Sigmoid colon (tissue), 7 donors: ENCODE data around the gene OLFM1. TPM values are rescaled to one million over a fixed set of nuclear protein-coding genes. Genes with fewer than 3 reads are reported as not detected.

Experiments
- DNase-seq: peaks from one replicate; pipeline ENCODE4 v3.0.0-alpha.2; 2019
- H3K27ac ChIP-seq, 4 donors: fragments of 200-600 bp; sonication (generic); one replicate each; pipeline ENCODE4 v1.5.1; 2016 to 2019; ENCODE audit warnings: mild to moderate bottlenecking in 1 of 4
- H3K27me3 ChIP-seq, 3 donors: fragments of 200-600 bp; sonication (generic); one replicate each; pipeline ENCODE4 v1.5.1; 2019; ENCODE audit warnings: mild to moderate bottlenecking in 1 of 3
- H3K36me3 ChIP-seq, 4 donors: fragments of 200-600 bp; sonication (generic); one replicate each; pipeline ENCODE4 v1.5.1; 2016 to 2019
- H3K4me1 ChIP-seq, 4 donors: fragments of 200-600 bp; sonication (generic); one replicate each; pipeline ENCODE4 v1.5.1; 2017 to 2019
- H3K4me3 ChIP-seq, 4 donors: fragments of 200-600 bp; sonication (generic); one replicate each; pipeline ENCODE4 v1.5.1; 2017 to 2019; ENCODE audit warnings: mild to moderate bottlenecking in 2 of 4, moderate library complexity in 1 of 4
- H3K9me3 ChIP-seq, 4 donors: fragments of 200-600 bp in 3 of 4; sonication (generic) in 3 of 4; one replicate each; pipeline versions ENCODE4 v1.5.1 to v1.6.1; 2013 to 2019
- EP300 ChIP-seq, 4 donors: sonication (generic); formaldehyde crosslinking; IDR thresholded peaks; one replicate each; pipeline ENCODE4 v1.6.1; 2017; ENCODE audit warnings: antibody characterized with exemption in 4 of 4
- POLR2A ChIP-seq, 2 donors: fragments of 450-650 bp; IDR thresholded peaks; one replicate each; pipeline ENCODE4 v1.6.1; 2016; ENCODE audit warnings: antibody characterized with exemption in 2 of 2, mild to moderate bottlenecking in 2 of 2, moderate library complexity in 2 of 2
- POLR2AphosphoS5 ChIP-seq, 4 donors: sonication (generic); formaldehyde crosslinking; IDR thresholded peaks; one replicate each; pipeline ENCODE4 v1.6.1; 2017; ENCODE audit warnings: antibody characterized with exemption in 4 of 4
- WGBS, 2 donors: extraction: QIAGEN DNeasy Blood & Tissue Kit; methylation state at CpG; one replicate each; pipeline ENCODE4 v1.1.7; 2013; 5-methylcytosine and 5-hydroxymethylcytosine counted together
- intact Hi-C: fragments of 100-400 bp; cut with DNase I; formaldehyde crosslinking; loops from one replicate; pipeline ENCODE4 v1.15.1; 2023
- polyA plus RNA-seq, 3 donors: library from polyadenylated mRNA; stranded (reverse); fragments of 200-250 nt; gene quantifications; one replicate each; pipeline ENCODE4 v1.2.3, GENCODE V29; 2013
- total RNA-seq, 4 donors: library from RNA; depleted of rRNA; stranded (reverse); fragments of >200 nt; gene quantifications; one replicate each; pipeline ENCODE4 v1.1.0, GENCODE V29; 2016
- TF ChIP-seq, protein P1 (sequence below), 4 experiments: fragments of 450-650 bp in 3 of 4; fragments of 200-600 bp in 1 of 4; IDR thresholded peaks; one replicate each; pipeline ENCODE4 v1.5.1; 2016 to 2019; ENCODE audit warnings: antibody characterized with exemption in 4 of 4, mild to moderate bottlenecking in 3 of 4, moderate library complexity in 2 of 4
- donor health status: healthy with polysubstance abuse.
- donor health status: Bipolar disorder and iron deficiency.
- donor health status: healthy.

OLFM1 gene
- total and polyA plus RNA-seq, 7 donors = 1.2 to 19.3 (median 13.6) TPM

DNA sequence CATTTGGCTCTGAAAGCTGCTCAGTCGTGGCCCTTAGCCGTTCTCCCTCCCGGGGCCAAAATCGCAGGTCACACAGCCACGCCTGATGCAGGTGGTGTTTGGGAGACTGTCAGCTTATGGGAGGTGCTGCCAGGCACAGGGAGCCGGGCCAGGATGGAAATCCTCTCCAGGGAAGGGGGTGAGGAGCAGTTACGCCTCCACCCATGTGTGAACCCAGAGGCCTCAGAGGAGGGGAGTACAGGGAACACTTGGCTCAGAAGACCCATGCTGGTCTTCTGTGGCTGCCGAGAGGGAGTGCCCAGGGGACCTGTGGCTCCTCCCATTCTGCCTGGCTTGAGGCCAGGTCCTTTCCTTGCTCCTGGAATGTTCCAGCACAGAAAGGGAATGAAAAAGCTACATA, 3.6 kb upstream of the OLFM1 start:
- no peak for DNase-seq
- intact Hi-C loops = no loop called here
- H3K27ac ChIP-seq = no peak overlapping the region
- no peaks in the 10 kb centered on the region for H3K9me3 ChIP-seq
- H3K27me3 ChIP-seq = peaks cover 18 to 29% (median 22%) of the 10 kb centered on the region in 3 donors
- H3K36me3 ChIP-seq = no peaks in the 10 kb centered on the region
- 15 to 47% methylated on average over 8 of the region's 8 CpGs for WGBS, 2 donors
- peaks cover 0 to 28% (median 28%) of the 10 kb centered on the region in 4 donors for H3K4me1 ChIP-seq
- TF ChIP-seq EP300 (IDR thresholded peaks at IDR 0.05) (no peak), POLR2AphosphoS5 (IDR thresholded peaks at IDR 0.05) (no peak), POLR2A (IDR thresholded peaks at IDR 0.05) (no peak)
- TF ChIP-seq, protein P1, sequence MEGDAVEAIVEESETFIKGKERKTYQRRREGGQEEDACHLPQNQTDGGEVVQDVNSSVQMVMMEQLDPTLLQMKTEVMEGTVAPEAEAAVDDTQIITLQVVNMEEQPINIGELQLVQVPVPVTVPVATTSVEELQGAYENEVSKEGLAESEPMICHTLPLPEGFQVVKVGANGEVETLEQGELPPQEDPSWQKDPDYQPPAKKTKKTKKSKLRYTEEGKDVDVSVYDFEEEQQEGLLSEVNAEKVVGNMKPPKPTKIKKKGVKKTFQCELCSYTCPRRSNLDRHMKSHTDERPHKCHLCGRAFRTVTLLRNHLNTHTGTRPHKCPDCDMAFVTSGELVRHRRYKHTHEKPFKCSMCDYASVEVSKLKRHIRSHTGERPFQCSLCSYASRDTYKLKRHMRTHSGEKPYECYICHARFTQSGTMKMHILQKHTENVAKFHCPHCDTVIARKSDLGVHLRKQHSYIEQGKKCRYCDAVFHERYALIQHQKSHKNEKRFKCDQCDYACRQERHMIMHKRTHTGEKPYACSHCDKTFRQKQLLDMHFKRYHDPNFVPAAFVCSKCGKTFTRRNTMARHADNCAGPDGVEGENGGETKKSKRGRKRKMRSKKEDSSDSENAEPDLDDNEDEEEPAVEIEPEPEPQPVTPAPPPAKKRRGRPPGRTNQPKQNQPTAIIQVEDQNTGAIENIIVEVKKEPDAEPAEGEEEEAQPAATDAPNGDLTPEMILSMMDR (IDR thresholded peaks at IDR 0.05) = no peak
- no peak overlapping the region for H3K4me3 ChIP-seq

DNA sequence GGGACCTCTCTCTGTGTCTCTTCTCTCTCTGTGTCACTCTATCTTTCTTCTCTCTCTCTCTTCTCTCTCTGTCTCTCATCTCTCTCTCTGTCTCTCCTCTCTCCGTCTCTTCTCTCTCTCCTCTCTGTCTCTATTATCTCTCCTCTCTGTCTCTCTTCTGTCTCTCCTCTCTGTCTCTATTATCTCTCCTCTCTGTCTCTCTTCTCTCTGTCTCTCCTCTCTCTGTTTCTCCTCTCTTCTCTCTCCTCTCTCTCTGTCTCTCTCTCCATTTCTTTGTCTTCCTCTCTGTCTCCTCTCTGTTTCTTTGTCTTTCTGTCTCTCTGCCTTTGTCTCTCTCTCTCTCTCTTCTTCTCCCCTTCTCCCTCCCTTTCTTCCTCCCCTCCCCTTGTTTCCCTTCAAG, 3.2 kb upstream of the OLFM1 start:
- H3K4me1 ChIP-seq = peaks cover 0 to 33% (median 31%) of the 10 kb centered on the region in 4 donors
- H3K36me3 ChIP-seq = no peaks in the 10 kb centered on the region
- no peak overlapping the region for H3K27ac ChIP-seq
- intact Hi-C loops = no loop called here
- TF ChIP-seq POLR2A (IDR thresholded peaks at IDR 0.05) (no peak), POLR2AphosphoS5 (IDR thresholded peaks at IDR 0.05) (no peak)
- TF ChIP-seq, protein P1 (IDR thresholded peaks at IDR 0.05) = no peak
- H3K27me3 ChIP-seq = peaks cover 22 to 33% (median 26%) of the 10 kb centered on the region in 3 donors
- 66 to 82% methylated on average over 1 of the region's 1 CpG for WGBS, 2 donors
- no peaks in the 10 kb centered on the region for H3K9me3 ChIP-seq
- no peak overlapping the region for H3K4me3 ChIP-seq
- no peak for DNase-seq

DNA sequence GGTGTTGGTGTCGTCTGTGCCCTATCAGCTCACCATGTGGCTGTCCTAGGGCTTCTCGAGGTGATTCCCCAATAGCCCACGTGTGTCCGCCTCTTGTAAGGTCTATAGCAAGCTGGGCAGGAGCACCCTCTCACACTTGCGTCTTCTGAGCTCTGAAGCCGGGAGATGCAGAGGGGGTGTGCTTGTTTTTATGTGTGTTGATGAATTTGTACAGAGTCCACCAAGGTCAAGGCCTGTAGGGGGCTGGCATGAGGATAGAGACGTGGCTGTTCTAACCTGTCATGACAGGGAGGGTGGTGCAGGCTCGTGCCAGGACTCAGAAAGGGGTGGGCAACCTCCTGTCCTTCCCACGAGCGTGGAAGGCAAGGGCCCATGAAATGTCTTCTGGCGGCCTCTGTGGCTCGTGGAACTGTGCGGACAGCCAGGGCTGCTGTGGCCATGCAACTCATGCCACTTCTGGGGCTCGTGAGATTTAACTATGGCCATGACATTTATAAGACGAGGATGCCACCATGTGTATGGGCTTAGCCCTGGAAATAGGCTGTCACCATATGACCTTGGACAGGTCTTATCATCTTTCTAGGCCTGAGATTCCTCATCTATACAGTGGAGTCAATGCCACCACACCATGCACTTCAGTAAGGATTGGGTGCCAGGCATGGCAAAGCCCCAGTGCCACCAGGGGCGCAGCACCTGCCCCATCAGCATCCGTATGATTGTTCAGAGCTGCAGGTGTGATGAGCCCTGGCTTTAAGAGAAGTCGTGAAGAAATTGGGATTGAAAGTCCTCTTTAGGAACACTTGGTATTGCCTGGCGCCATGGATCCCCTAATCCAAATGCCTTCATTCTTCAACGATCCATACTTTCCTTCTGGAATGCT, 2.3 kb upstream of the OLFM1 start:
- no peak overlapping the region for H3K4me3 ChIP-seq
- no peak for DNase-seq
- H3K9me3 ChIP-seq = no peaks in the 10 kb centered on the region
- peaks cover 22 to 42% (median 28%) of the 10 kb centered on the region in 3 donors for H3K27me3 ChIP-seq
- intact Hi-C loops = no loop called here
- 67 to 73% methylated on average over 20 of the region's 20 CpGs for WGBS, 2 donors
- no peaks in the 10 kb centered on the region for H3K36me3 ChIP-seq
- H3K27ac ChIP-seq = no peak overlapping the region
- TF ChIP-seq POLR2A (IDR thresholded peaks at IDR 0.05) (no peak), POLR2AphosphoS5 (IDR thresholded peaks at IDR 0.05) (no peak), EP300 (IDR thresholded peaks at IDR 0.05) (no peak)
- TF ChIP-seq, protein P1 (IDR thresholded peaks at IDR 0.05) = no peak
- H3K4me1 ChIP-seq = peaks cover 0 to 35% (median 31%) of the 10 kb centered on the region in 4 donors

DNA sequence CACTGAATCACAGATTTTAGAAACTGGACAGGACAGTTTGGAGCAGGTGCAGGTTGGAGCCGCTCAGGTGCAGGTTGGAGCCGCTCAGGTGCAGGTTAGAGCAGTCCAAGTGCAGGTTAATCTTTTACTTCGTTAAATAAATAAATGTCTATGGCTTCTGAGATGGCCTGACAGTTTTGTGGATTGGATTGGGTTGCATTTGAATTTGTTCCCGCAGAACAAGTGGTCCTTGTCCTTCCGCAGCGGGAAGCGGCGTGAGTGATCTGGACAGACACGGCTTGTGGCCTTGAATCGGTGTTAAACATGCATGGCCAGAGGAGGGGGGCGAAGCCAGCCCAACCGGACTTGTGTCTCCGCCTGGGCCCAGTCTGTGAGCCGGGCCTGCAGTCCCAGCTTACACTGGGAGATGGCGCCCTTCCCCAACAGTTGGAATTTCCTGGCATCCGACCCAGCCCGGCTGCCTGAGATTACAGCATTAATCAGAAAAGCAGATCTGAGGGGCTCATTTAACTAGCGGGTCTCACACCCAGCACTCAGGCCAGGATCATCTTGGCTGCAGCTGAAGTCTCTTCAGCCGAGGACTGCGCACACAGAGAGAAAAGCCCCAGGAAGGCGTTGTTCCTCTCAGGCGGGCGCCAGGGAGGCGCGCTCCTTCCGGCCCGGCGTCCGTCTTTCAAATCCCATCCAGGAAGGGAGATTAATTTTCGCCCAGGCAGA, 1.5 kb upstream of the OLFM1 start:
- Histone ChIP-seq H3K4me1 (peaks cover 0 to 35% (median 31%) of the 10 kb centered on the region in 4 donors), H3K36me3 (no peaks in the 10 kb centered on the region), H3K9me3 (no peaks in the 10 kb centered on the region), H3K27ac (peak overlapping the region in 1 of 4 donors; percentile 24), H3K27me3 (peaks cover 22 to 46% (median 28%) of the 10 kb centered on the region in 3 donors), H3K4me3 (peak overlapping the region in 3 of 4 donors; percentile 18 to 51 (median 50))
- 6 to 11% methylated on average over 30 of the region's 30 CpGs for WGBS, 2 donors
- intact Hi-C loops = loop anchor here (1.0 kb wide), 2 partner anchors 258 to 326 kb away; no protein-coding TSS in a partner anchor
- DNase-seq = peak; percentile 89
- no peak for TF ChIP-seq POLR2A (IDR thresholded peaks at IDR 0.05)
- TF ChIP-seq EP300 (IDR thresholded peaks at IDR 0.05) = no peak
- peak in 1 of 4 donors; percentile 35 for TF ChIP-seq POLR2AphosphoS5 (IDR thresholded peaks at IDR 0.05)
- TF ChIP-seq, protein P1 (IDR thresholded peaks at IDR 0.05) = peak; percentile 86 to 95 (median 93)
